ENCODE results near the gene HACD2.

DNA sequence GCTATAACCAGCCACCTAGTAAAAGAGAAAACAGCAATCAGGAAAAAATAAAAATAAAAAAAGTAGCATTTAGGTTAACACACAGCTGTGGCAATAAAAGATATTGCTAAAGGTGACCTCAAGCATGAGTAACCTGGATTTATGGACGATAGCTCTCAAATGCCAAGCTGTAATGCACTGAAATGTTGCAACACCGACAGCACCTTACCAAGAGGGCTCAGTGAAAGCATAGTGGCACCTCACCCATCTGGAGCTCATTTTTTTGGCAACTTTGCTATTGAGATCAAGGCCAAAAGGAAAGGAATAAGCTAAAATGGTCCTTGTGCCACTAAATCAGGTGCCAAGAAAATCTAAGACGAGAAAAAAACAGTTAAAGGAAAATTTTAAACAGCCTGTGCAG, 2.5 kb downstream of the HACD2 start:
- TF ChIP-seq, protein P1, sequence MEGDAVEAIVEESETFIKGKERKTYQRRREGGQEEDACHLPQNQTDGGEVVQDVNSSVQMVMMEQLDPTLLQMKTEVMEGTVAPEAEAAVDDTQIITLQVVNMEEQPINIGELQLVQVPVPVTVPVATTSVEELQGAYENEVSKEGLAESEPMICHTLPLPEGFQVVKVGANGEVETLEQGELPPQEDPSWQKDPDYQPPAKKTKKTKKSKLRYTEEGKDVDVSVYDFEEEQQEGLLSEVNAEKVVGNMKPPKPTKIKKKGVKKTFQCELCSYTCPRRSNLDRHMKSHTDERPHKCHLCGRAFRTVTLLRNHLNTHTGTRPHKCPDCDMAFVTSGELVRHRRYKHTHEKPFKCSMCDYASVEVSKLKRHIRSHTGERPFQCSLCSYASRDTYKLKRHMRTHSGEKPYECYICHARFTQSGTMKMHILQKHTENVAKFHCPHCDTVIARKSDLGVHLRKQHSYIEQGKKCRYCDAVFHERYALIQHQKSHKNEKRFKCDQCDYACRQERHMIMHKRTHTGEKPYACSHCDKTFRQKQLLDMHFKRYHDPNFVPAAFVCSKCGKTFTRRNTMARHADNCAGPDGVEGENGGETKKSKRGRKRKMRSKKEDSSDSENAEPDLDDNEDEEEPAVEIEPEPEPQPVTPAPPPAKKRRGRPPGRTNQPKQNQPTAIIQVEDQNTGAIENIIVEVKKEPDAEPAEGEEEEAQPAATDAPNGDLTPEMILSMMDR (conservative IDR thresholded peaks at IDR 0.05; ENCODE audit: low read length), result no peak
- no peak for TF ChIP-seq EZH2phosphoT487 (IDR thresholded peaks at IDR 0.05; ENCODE audit: borderline replicate concordance)
